SK-N-SH (cell line): ENCODE results near the gene TMEM190. TPM values are rescaled to one million over a fixed set of nuclear protein-coding genes. Genes with fewer than 3 reads are reported as not detected.
A peak's percentile ranks its signal among the peaks of the same experiment; 100 is the strongest.

Experiments used
- CTCF ChIA-PET: fragments of 300-600, 350-600 bp; formaldehyde crosslinking; extraction: SDS; loops from one replicate; lab custom pipeline; 2021; lab: Yijun Ruan, JAX
- POLR2A ChIA-PET: fragments of 350-600 bp; sonication (Branson Sonifier 250); formaldehyde crosslinking; extraction: SDS; loops from one replicate; lab custom pipeline; 2020; ENCODE audit warnings: antibody characterized with exemption, inconsistent platforms; lab: Yijun Ruan, JAX
- DNase-seq: peaks from one replicate; pipeline ENCODE4 v3.0.0; 2012
- H2AFZ ChIP-seq: fragments of 200-600 bp; sonication (generic); 2 replicates; pipeline ENCODE4 v1.8.1; 2016; ENCODE audit warnings: antibody characterized with exemption, mild to moderate bottlenecking, low read depth
- H3F3A ChIP-seq: fragments of 200-600 bp; sonication (generic); replicated peaks from 2 replicates; pipeline ENCODE3; 2016; ENCODE audit warnings: antibody characterized with exemption, mild to moderate bottlenecking; ENCODE audit not compliant: insufficient read depth
- H3K27ac ChIP-seq, 2 experiments: fragments of 200-500 bp in 1 of 2; fragments of 200-600 bp in 1 of 2; sonication (Bioruptor generic) in 1 of 2; sonication (generic), shearing (Covaris generic) in 1 of 2; 2 replicates each; pipeline versions ENCODE4 v1.5.1 to v1.6.1; 2014 to 2016; ENCODE audit warnings: low read depth in 2 of 2, inconsistent platforms in 1 of 2, low read length in 1 of 2, mild to moderate bottlenecking in 1 of 2, mixed read lengths in 1 of 2
- H3K27me3 ChIP-seq: fragments of 200-600 bp; sonication (generic), shearing (Covaris generic); 2 replicates; pipeline ENCODE4 v1.6.1; 2016; ENCODE audit warnings: mixed run types; ENCODE audit not compliant: insufficient read depth
- H3K36me3 ChIP-seq, 2 experiments: fragments of 200-500 bp in 1 of 2; fragments of 200-600 bp in 1 of 2; sonication (Bioruptor generic) in 1 of 2; sonication (generic) in 1 of 2; replicated peaks in 1 of 2; 2 replicates each; pipeline versions ENCODE3 to v1.5.1; 2014 to 2016; ENCODE audit warnings: low read length in 1 of 2, mild to moderate bottlenecking in 1 of 2; ENCODE audit not compliant: insufficient read depth in 2 of 2, control insufficient read depth in 1 of 2
- H3K4me1 ChIP-seq, 2 experiments: fragments of 200-500 bp in 1 of 2; fragments of 200-600 bp in 1 of 2; sonication (Bioruptor generic) in 1 of 2; sonication (generic), shearing (Covaris generic) in 1 of 2; 2 replicates each; pipeline versions ENCODE4 v1.5.1 to v1.6.1; 2014 to 2016; ENCODE audit warnings: low read depth in 1 of 2, low read length in 1 of 2, mixed run types in 1 of 2; ENCODE audit not compliant: insufficient read depth in 2 of 2, control insufficient read depth in 1 of 2
- H3K4me2 ChIP-seq: fragments of 200-600 bp; sonication (generic), shearing (Covaris generic); 2 replicates; pipeline ENCODE4 v1.6.1; 2017; ENCODE audit warnings: mixed run types
- H3K4me3 ChIP-seq, 2 experiments: fragments of 200-500 bp in 1 of 2; fragments of 200-600 bp in 1 of 2; sonication (Bioruptor generic) in 1 of 2; sonication (generic), shearing (Covaris generic) in 1 of 2; 2 replicates each; pipeline versions ENCODE4 v1.5.1 to v1.8.1; 2014 to 2016; ENCODE audit warnings: low read depth in 2 of 2, inconsistent platforms in 1 of 2, low read length in 1 of 2, mild to moderate bottlenecking in 1 of 2, mixed read lengths in 1 of 2, moderate library complexity in 1 of 2
- H3K79me2 ChIP-seq: fragments of 200-600 bp; sonication (generic); 2 replicates; pipeline ENCODE4 v1.8.1; 2017; ENCODE audit warnings: mild to moderate bottlenecking; ENCODE audit not compliant: insufficient read depth
- H3K9ac ChIP-seq: fragments of 200-600 bp; sonication (generic); 2 replicates; pipeline ENCODE4 v1.6.1; 2017; ENCODE audit warnings: mixed run types
- H3K9me2 ChIP-seq: fragments of 200-600 bp; sonication (generic); 2 replicates; pipeline ENCODE4 v1.6.1; 2017; ENCODE audit warnings: mixed run types
- H3K9me3 ChIP-seq: fragments of 200-600 bp; sonication (generic); 2 replicates; pipeline ENCODE4 v1.6.1; 2017; ENCODE audit warnings: mixed run types, mild to moderate bottlenecking, moderate library complexity
- H4K20me1 ChIP-seq: fragments of 200-600 bp; sonication (generic); 2 replicates; pipeline ENCODE4 v1.6.1; 2017; ENCODE audit warnings: mild to moderate bottlenecking, mixed run types; ENCODE audit not compliant: insufficient read depth
- CTCF ChIP-seq: fragments of 200-600 bp; sonication (generic); IDR thresholded peaks from 2 replicates; pipeline ENCODE4 v1.6.1; 2017; ENCODE audit warnings: antibody characterized with exemption, mild to moderate bottlenecking, moderate library complexity
- FOSL2 ChIP-seq: IDR thresholded peaks from 2 replicates; pipeline ENCODE4 v1.4.0; 2012; ENCODE audit warnings: low read depth, mild to moderate bottlenecking, moderate library complexity, borderline replicate concordance
- MAX ChIP-seq: IDR thresholded peaks from 2 replicates; pipeline ENCODE4 v1.4.0; 2012; ENCODE audit warnings: low read depth
- RAD21 ChIP-seq: IDR thresholded peaks from 2 replicates; pipeline ENCODE4 v1.6.1; 2012; ENCODE audit warnings: mild to moderate bottlenecking, low read length
- RCOR1 ChIP-seq: fragments of 150-350 bp; IDR thresholded peaks from 2 replicates; pipeline ENCODE4 v1.6.1; 2017; ENCODE audit warnings: antibody characterized with exemption, low read length
- SIN3A ChIP-seq: IDR thresholded peaks from 2 replicates; pipeline ENCODE4 v1.6.1; 2012; ENCODE audit warnings: low read depth, mild to moderate bottlenecking, low read length, moderate library complexity, borderline replicate concordance
- SMC3 ChIP-seq: IDR thresholded peaks from 2 replicates; pipeline ENCODE4 v1.6.1; 2012; ENCODE audit warnings: low read depth, low read length, improper control_type of control experiment
- USF1 ChIP-seq: IDR thresholded peaks from 2 replicates; pipeline ENCODE4 v1.4.0; 2012; ENCODE audit warnings: low read depth, borderline replicate concordance
- USF2 ChIP-seq: fragments of 150-350 bp; IDR thresholded peaks from 2 replicates; pipeline ENCODE4 v1.6.1; 2017; ENCODE audit warnings: antibody characterized with exemption, low read length, low read depth, borderline replicate concordance
- WGBS: methylation state at CpG from one replicate; pipeline ENCODE4 v1.1.6; 2017; ENCODE audit warnings: low lambda C conversion rate; 5-methylcytosine and 5-hydroxymethylcytosine counted together
- polyA plus RNA-seq, 3 experiments: library from polyadenylated mRNA; depleted of rRNA; stranded (reverse); fragments of >200 nt; gene quantifications; 2 replicates each; pipeline ENCODE4 v1.2.3, GENCODE V29; 2012

TMEM190 gene
- polyA plus RNA-seq, 1 of the 3 experiments (the other 2 are of a cell fraction), result 0.77 TPM

- H3K9me3 ChIP-seq, result no peaks in the 10 kb centered on the region
- H3K27me3 ChIP-seq, result no peaks in the 10 kb centered on the region
- no peak overlapping the region for H2AFZ ChIP-seq
- POLR2A ChIA-PET, result interaction anchor here (1.1 kb wide), 1 partner anchor 10 kb away, joined by 9 read pairs; the partner anchor contains the start of gene UBE2S
- peak; percentile 26; the same call in 1 of the 2 replicates for TF ChIP-seq FOSL2
- peak; percentile 82 for TF ChIP-seq CTCF
- TF ChIP-seq USF1, result no peak
- peak; percentile 93 for TF ChIP-seq RAD21
- TF ChIP-seq USF2, result no peak
- TF ChIP-seq SMC3, result peak; percentile 83
- 0 out of 2 replicates have a peak, but pooled peaks have one; percentile 35 for TF ChIP-seq RCOR1
- TF ChIP-seq SIN3A, result no peak
- TF ChIP-seq MAX, result peak; percentile 75; the same call in 1 of the 2 replicates
- no peak overlapping the region; a peak in 1 of 4 replicates for H3K4me3 ChIP-seq
- H3K4me1 ChIP-seq, result no peaks in the 10 kb centered on the region
- no peak overlapping the region for H3K27ac ChIP-seq
- DNase-seq, result peak; percentile 83
- no peaks in the 10 kb centered on the region for H4K20me1 ChIP-seq
- H3K79me2 ChIP-seq, result no peaks in the 10 kb centered on the region
- H3F3A ChIP-seq, result peaks cover 5% of the 10 kb centered on the region
- CTCF ChIA-PET, result interaction anchor here (0.6 to 3.4 kb wide), 49 partner anchors 9 to 764 kb away, joined by 3 to 63 read pairs (median 5); partner anchors contain the start of genes DNAAF3 and UBE2S
- H3K36me3 ChIP-seq, result no peaks in the 10 kb centered on the region
- 17% methylated on average over 7 of the region's 7 CpGs for WGBS
- H3K9me2 ChIP-seq, result no peaks in the 10 kb centered on the region
- no peak overlapping the region for H3K4me2 ChIP-seq
- H3K9ac ChIP-seq, result no peak overlapping the region
Observed at GRCh38 chr19:55418185-55418584, 41.6 kb downstream of the TMEM190 start.

- Histone ChIP-seq H3K27ac (no peak overlapping the region), H3K79me2 (no peaks in the 10 kb centered on the region), H3K36me3 (no peaks in the 10 kb centered on the region), H3F3A (peaks cover 5% of the 10 kb centered on the region), H3K27me3 (no peaks in the 10 kb centered on the region), H3K4me2 (no peak overlapping the region), H4K20me1 (no peaks in the 10 kb centered on the region), H2AFZ (no peak overlapping the region), H3K4me3 (no peak overlapping the region), H3K9ac (no peak overlapping the region), H3K9me3 (no peaks in the 10 kb centered on the region), H3K4me1 (no peaks in the 10 kb centered on the region)
- CTCF ChIA-PET, result interaction anchor here (0.6 to 3.4 kb wide), 24 partner anchors 9 to 283 kb away, joined by 3 to 63 read pairs (median 8); partner anchors contain the start of gene DNAAF3
- 42% methylated on average over 2 of the region's 5 CpGs for WGBS
- DNase-seq, result no peak
- TF ChIP-seq MAX, result no peak
- TF ChIP-seq, all 33 proteins: peak for 0
- H3K9me2 ChIP-seq, result no peaks in the 10 kb centered on the region
- POLR2A ChIA-PET, result interaction anchor here (1.1 to 1.3 kb wide), 2 partner anchors 11 to 12 kb away, joined by 7 to 9 read pairs; partner anchors contain the start of gene UBE2S
Observed at GRCh38 chr19:55419103-55419502, 42.5 kb downstream of the TMEM190 start.
